Measurements from ENCODE around the gene THUMPD2. TPM values are rescaled to one million over a fixed set of nuclear protein-coding genes. Genes with fewer than 3 reads are reported as not detected.

THUMPD2 gene
- total RNA-seq, 2 donors from 2014 or later: 7.0 to 18.8 TPM

DNA sequence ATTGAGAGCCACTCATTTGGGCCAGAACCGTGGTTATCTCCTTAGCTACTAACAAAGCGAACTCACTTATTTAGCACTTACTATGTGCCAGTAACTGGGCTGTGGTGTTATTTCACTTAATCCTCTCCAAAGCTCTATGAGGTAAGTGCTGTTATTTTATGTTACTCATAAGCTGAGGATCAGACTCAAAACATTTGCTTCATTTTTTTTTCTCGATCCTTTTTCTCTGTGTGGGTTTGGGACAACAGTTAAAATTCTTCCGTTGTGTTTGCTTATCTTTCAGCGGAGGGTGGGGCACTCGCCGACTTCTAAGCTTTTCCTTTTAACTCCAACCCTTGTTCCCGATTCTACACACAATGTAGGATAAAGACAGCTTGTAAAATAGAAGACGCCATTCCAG lies 60.6 kb downstream of the THUMPD2 start:
- 80 to 83% methylated on average over 9 of the region's 9 CpGs for WGBS, 2 donors
- Histone ChIP-seq H3K36me3 (replicated peaks in 1 of 2; ENCODE audit: insufficient read depth in 1 of 2, low read depth in 2 of 2) (no peaks in the 10 kb centered on the region), H3K4me3 (no peak overlapping the region), H3K9me3 (no peaks in the 10 kb centered on the region), H3K27ac (no peak overlapping the region), H3K27me3 (no peaks in the 10 kb centered on the region), H3K4me1 (no peaks in the 10 kb centered on the region)
- TF ChIP-seq, protein P1, sequence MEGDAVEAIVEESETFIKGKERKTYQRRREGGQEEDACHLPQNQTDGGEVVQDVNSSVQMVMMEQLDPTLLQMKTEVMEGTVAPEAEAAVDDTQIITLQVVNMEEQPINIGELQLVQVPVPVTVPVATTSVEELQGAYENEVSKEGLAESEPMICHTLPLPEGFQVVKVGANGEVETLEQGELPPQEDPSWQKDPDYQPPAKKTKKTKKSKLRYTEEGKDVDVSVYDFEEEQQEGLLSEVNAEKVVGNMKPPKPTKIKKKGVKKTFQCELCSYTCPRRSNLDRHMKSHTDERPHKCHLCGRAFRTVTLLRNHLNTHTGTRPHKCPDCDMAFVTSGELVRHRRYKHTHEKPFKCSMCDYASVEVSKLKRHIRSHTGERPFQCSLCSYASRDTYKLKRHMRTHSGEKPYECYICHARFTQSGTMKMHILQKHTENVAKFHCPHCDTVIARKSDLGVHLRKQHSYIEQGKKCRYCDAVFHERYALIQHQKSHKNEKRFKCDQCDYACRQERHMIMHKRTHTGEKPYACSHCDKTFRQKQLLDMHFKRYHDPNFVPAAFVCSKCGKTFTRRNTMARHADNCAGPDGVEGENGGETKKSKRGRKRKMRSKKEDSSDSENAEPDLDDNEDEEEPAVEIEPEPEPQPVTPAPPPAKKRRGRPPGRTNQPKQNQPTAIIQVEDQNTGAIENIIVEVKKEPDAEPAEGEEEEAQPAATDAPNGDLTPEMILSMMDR (IDR thresholded peaks at IDR 0.05): no peak
- no peak for TF ChIP-seq POLR2A (IDR thresholded peaks at IDR 0.05)
- no peak for DNase-seq
- no peak for ATAC-seq
- intact Hi-C loops (cut with DNase I): no loop called here

DNA sequence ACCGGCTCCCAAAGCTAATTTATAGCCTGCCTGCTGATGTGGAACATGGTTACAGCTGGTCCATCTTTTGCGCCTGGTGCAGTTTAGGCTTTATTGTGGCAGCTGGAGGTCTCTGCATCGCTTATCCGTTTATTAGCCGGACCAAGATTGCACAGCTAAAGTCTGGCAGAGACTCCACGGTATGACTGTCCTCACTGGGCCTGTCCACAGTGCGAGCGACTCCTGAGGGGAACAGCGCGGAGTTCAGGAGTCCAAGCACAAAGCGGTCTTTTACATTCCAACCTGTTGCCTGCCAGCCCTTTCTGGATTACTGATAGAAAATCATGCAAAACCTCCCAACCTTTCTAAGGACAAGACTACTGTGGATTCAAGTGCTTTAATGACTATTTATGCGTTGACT lies 62.0 kb downstream of the THUMPD2 start:
- TF ChIP-seq, protein P1 (IDR thresholded peaks at IDR 0.05): no peak
- no peak for TF ChIP-seq POLR2A (IDR thresholded peaks at IDR 0.05)
- Histone ChIP-seq H3K36me3 (replicated peaks in 1 of 2; ENCODE audit: insufficient read depth in 1 of 2, low read depth in 2 of 2) (no peaks in the 10 kb centered on the region), H3K27me3 (no peaks in the 10 kb centered on the region), H3K9me3 (no peaks in the 10 kb centered on the region), H3K4me1 (no peaks in the 10 kb centered on the region), H3K4me3 (no peak overlapping the region), H3K27ac (no peak overlapping the region)
- intact Hi-C loops (cut with DNase I): no loop called here
- 94 to 96% methylated on average over 12 of the region's 12 CpGs for WGBS, 2 donors
- ATAC-seq (no peak), DNase-seq (no peak)

DNA sequence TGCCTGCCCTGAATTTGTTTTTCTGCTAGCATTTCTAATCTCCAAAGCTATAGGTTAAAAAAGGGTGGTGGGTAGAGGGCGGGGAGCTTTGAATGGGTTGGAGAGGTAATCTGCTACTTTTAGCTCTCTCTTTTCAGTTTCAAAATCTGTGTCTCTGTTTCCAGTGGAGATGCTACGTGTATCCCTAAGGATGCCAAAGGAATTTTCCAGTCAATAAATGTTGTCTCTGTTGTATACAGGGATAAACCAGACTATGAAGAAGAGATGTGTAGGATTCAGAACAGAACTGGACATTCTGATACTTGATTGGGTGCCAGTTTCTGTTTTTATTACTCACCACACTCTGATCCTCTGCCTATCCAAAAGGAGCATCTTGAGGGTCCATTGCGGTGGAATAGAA lies 63.2 kb downstream of the THUMPD2 start:
- H3K36me3 ChIP-seq (replicated peaks in 1 of 2; ENCODE audit: insufficient read depth in 1 of 2, low read depth in 2 of 2): no peaks in the 10 kb centered on the region
- no peak for DNase-seq
- 77 to 91% methylated on average over 3 of the region's 3 CpGs for WGBS, 2 donors
- H3K4me3 ChIP-seq: no peak overlapping the region
- TF ChIP-seq, protein P1 (IDR thresholded peaks at IDR 0.05): no peak
- no peak for TF ChIP-seq POLR2A (IDR thresholded peaks at IDR 0.05)
- H3K9me3 ChIP-seq: no peaks in the 10 kb centered on the region
- no peak for ATAC-seq
- intact Hi-C loops (cut with DNase I): no loop called here
- H3K4me1 ChIP-seq: no peaks in the 10 kb centered on the region
- no peaks in the 10 kb centered on the region for H3K27me3 ChIP-seq
- no peak overlapping the region for H3K27ac ChIP-seq

DNA sequence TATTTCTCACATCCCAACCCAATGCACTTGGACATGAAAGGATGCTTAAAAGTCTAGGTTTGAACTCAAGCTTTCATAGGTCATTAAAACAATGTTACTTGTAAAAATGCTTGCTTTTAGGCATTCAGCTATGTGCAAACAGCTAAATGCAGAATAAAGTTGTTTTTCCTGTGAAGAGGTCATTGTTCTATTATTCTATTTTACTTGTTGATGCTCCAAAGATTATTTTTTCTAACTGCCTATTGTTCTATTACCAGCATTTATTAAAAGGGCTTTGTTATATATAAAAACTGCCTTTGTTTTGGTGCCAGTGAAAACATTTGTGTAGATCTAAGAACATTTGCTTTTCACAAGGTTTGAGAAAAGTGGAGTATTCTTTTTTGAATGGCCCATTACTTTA lies 64.0 kb downstream of the THUMPD2 start:
- no peak overlapping the region for H3K4me3 ChIP-seq
- no peaks in the 10 kb centered on the region for H3K4me1 ChIP-seq
- intact Hi-C loops (cut with DNase I): no loop called here
- ATAC-seq (no peak), DNase-seq (no peak)
- H3K27ac ChIP-seq: no peak overlapping the region
- H3K27me3 ChIP-seq: no peaks in the 10 kb centered on the region
- TF ChIP-seq, protein P1 (IDR thresholded peaks at IDR 0.05): no peak
- no peak for TF ChIP-seq POLR2A (IDR thresholded peaks at IDR 0.05)
- no peaks in the 10 kb centered on the region for H3K36me3 ChIP-seq (replicated peaks in 1 of 2; ENCODE audit: insufficient read depth in 1 of 2, low read depth in 2 of 2)
- no peaks in the 10 kb centered on the region for H3K9me3 ChIP-seq

DNA sequence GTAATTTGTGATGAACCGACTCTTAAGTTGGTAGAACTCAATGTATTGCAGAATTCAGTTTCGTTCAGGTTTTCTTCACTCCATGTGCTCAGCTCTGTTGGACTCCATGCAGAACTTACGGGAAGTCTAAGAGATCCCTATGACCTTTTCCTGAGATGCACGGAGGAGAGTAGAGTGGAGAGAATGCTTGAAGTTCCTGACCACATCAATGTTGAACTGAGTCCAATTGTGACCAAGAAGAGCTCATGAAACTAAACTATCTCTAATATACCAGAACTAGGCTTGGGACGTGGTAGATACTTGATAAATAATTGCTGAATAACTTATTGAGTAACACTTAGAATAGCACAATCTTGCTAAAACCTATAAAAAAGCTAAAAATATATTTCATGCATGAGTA lies 66.1 kb downstream of the THUMPD2 start:
- WGBS, 2 donors: 92 to 93% methylated on average over 5 of the region's 5 CpGs
- no peaks in the 10 kb centered on the region for H3K9me3 ChIP-seq
- H3K4me1 ChIP-seq: no peaks in the 10 kb centered on the region
- intact Hi-C loops (cut with DNase I): no loop called here
- no peak overlapping the region for H3K27ac ChIP-seq
- no peaks in the 10 kb centered on the region for H3K27me3 ChIP-seq
- H3K4me3 ChIP-seq: no peak overlapping the region
- ATAC-seq (no peak), DNase-seq (no peak)
- no peaks in the 10 kb centered on the region for H3K36me3 ChIP-seq (replicated peaks in 1 of 2; ENCODE audit: insufficient read depth in 1 of 2, low read depth in 2 of 2)
- TF ChIP-seq, protein P1 (IDR thresholded peaks at IDR 0.05): no peak
- TF ChIP-seq POLR2A (IDR thresholded peaks at IDR 0.05): no peak

All from body of pancreas (tissue), 4 donors.